ENCODE measurements around the gene TMEM212.

DNA sequence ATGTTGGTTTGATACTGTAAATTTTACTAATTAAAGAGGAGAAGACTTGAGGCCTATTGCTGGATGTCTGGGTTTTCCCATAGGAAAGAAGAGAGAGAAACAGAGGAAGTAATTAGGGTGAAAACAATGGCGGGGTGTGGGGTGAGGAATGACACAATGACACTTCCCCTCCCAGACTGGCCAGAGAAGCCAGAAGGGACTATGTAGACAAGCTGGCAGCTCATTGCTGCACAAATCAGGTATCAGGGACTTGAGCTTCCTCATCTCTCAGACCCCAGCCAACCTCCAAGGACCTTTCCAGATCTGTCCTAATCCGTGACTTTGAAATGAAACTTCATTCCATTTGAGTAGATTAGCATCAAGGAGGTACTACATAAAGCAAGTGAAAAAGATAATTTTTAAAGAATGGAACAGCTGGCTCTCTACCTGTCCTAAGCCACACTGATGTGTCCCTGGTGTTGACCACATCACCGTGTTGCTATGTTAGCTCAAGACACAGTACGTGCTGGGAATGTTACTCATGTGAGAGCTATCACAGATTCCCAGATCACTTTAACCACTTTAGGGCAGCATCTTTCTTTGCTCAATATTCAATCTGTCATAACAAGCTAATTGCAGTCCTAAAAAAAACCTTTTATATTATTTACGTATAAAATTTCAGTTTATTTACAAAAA lies 22.2 kb downstream of the TMEM212 start:
- no peak for TF ChIP-seq CTCF (IDR thresholded peaks at IDR 0.05)
- no peak for TF ChIP-seq POLR2A (IDR thresholded peaks at IDR 0.05)
